NK-92 (cell line): Measurements from ENCODE around the gene CRYBG2.
"Not testable (repeated sequence)": the region's sequence is repeated elsewhere in the genome, so short reads cannot be mapped to it uniquely, and the experiment has no call there.

Source experiments
- DNase-seq: peaks from one replicate; lab custom pipeline; 2025; ENCODE audit not compliant: unreplicated experiment; lab: John Stamatoyannopoulos, UW

CRYBG2 gene

DNA sequence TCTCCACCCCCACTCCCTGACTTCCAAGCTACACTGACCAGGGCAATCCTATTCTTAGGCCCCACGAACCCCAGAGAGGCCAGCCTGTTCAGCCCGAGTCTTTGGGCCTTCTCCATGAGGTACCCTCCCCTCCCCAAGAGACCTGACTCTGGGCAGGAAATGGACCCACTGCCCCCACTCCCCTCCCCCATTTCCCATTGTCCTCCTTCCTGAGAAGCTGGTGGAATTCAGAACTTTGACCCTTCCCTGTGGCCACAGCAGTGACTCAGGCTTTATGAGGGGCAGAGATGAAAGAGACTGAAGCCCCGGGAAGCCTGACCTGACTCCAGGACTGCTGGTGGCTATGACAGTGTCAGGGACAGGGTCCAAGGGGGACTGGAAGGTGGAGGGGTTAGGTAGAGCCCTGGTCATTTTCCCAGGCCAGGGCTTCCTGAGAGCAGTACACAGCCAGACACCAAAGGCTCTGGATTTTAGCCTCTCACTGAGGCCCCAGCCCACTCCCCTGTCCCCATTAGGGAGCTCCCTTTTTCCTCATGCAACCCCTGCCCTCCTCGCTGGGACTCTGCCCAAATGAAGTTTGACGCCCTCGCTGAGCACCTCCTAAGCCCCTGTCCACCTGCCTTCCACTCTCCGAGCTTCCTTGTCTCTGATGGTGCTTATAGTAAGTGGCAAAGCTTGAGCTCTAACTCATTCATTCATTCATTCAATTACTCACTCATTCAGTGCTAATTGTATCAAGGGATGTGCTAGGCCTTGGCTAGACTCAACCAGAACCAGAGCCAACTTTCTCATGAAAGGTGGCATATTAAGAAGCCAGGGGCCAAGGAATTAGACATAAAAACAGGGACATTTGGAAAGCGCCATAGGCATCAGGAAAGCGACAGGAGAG lies 3.0 kb downstream of the CRYBG2 start:
- no peak for DNase-seq

DNA sequence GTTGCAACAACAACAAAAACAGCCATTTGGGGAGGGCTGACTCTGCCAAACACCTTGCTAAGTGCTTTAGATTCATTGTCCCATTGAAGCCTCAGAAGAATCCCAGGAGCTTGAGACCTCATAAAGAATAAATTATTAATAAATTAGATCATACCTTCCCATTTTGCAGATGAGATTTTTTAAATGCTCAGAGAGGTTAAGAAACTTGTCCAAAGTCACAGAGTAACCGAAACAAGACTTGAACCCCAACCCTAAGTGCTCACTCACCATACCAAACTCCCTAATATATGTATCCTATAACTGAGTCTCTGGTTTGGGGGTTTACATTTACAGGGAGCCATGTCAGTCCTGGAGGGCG lies 3.6 kb downstream of the CRYBG2 start:
- DNase-seq: no peak

DNA sequence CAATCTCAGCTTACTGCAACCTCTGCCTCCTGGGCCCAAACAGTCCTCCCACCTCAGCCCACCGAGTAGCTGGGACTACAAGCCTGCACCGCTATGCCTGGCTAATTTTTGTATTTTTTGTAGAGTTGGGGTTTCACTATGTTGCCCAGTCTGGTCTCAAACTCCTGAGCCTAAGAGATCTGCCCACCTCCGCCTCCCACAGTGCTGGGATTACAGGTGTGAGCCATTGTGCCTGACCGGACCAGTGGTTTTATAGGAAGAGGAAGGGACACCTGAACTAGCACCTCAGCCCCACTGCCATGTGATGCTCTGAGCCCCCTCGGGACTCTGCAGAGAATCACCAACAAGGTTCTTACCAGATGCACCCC lies 4.1 kb downstream of the CRYBG2 start:
- no peak for DNase-seq

DNA sequence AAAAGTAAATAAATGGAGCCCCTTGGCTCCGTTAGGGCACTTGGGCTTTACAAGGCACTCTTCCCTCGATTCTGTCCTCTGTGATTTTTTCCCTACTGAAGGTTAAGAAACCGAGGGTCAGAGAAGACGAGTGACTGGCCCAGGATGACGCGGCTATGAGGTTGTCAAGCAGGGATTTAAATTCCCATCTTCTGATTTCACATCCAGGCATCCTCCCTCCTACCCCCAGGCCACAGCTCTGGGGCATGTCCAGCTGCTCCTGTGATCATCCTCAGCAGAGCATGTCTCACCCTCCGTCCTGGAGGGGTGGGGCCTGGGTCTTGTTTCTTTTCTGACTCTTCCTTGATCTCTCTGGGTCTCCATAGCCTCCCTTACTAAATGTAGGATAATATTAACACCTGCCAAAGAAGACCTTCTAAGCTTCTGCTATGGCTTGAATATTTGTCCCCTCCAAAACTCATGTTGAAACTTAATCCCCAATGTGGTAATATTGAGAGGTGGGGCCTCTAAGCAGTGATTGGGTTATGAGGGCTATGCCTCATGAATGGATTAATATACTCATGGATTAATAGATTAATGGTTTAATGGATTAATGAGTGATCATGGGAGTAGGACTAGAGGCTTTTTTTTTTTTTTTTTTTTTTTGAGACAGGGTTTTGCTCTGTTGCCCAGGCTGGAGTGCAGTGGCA lies 4.6 kb downstream of the CRYBG2 start:
- no peak for DNase-seq

DNA sequence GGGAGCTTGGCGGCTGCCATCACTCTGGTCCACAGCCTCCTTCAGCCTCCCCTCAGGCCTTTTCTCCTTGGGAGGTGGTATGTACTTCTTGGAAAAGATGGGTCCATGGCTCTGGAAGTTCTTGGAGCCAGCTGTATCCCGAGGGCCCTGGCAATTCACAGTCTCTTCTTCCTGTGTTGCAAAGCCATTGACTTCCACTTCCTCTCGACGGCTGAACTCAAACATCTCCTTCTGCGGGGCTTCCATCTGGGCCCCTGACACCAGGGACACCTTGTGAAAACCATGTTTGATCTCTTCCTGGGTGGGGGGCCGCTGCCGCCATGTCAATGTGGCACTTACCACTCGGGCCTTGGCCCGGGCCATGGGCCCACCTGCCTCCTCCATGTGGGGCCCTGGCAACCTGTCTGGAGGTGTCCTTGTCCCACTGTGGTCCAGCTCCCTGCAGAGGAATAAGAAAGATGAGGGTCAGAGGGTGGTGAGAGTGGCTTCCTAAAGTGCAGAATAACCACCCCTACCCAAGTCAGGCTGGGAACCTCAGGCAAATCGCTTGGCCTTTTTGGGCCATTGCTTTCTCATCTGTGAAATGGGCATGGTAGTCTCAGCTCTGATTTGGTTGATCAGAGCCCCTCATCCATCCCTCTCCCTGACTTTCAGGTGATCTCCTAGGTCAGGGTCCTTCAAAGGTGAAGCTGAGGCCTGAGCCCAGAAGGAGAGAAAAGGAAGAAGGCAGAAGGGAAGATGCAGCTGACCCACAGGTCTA lies 7.5 kb downstream of the CRYBG2 start:
- no peak for DNase-seq

DNA sequence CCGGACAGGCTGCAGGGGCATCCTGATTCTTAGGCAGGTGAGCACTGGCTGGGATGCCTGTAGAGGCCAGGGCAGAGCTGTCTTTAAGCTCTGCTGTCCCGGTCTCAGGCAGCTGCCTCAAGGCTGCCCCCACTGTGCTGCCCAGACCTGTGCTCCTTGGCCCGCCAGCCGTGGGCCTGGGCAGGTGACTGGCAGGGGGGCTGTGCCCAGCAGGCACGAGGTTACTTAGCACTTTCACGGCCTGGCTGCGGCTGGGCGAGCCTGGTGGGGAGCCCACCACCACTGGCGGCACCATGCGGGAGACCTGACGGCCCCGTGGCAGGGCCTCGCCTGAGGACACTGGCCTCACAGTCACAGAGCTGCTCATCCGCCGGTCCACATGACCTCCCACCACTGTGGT lies 8.2 kb downstream of the CRYBG2 start:
- DNase-seq: no peak

DNA sequence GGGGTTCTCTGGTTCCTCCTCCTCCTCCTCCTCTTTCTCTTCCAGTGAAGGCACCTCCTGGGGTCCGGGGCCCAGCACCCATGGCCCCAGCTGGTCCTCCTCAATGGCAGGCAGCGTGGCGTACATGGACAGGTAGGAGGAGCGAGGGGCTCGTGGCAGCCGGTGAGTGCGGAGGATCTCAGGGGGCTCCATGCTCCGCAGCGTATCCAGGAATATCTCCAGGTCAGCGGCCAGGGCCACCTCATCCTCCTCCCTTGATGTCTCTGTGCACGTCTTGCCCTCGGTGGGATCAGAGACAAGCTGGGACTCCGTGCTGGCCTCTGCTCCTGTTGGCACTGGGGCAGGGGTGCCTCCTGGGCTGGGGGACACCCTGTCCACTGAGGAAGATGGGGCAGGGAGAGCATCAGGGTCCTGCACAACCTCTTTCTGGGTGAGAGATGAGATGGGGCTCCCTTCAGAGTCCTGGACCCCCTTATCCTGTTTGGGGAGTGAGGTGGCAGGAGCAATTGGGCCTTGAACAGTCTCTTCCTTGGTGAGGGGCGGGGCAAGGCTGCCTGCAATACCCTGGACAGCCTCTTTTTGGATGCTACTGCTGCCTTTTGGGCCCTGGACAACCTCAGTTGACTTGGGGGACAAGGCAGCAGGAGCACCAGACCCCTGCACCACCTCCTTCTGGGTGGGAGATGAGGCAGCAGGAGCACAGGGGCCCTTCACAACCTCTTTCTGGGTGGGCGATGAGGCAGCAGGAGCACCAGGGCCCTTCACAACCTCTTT lies 9.6 kb downstream of the CRYBG2 start:
- DNase-seq: no peak

DNA sequence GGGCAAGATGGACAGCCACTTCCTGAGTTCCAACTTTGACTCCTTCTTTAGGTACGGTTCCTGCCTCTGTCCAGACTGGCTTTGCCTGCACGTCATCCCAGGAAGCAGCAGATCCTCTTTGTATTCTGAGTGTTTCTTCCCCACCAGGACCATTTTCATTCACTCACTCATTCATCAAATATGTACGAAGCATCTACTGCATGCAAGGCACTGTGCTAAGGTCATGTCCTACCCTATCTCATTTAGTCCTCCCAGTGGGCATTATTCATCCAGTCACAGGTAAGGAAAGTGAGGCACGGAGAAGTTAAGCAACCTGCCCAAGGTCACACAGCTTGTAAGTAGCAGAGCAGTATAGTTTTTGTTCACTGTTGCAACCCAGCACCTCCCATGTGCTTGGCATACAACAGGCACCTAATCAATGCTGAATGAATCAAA lies 13.9 kb downstream of the CRYBG2 start:
- no peak for DNase-seq

DNA sequence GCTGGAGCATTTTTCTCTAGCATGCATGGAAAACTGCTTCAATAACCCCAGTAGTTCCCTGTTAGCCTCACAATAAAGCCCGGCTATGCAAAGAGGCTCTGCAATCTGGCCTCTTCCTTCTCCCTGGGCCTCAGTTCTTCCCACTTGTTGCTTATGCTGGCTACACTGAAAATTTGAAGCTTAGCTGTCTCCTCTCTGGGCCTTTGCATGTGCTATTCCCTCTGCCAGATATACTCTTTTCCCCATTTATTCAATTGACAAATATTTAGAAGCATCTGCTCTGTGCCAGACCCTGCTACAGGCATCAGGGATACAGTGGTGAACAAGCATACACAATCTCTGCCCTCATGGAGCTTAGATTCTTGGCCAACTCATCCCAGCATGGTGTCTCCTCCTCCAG lies 15.3 kb downstream of the CRYBG2 start:
- no peak for DNase-seq

DNA sequence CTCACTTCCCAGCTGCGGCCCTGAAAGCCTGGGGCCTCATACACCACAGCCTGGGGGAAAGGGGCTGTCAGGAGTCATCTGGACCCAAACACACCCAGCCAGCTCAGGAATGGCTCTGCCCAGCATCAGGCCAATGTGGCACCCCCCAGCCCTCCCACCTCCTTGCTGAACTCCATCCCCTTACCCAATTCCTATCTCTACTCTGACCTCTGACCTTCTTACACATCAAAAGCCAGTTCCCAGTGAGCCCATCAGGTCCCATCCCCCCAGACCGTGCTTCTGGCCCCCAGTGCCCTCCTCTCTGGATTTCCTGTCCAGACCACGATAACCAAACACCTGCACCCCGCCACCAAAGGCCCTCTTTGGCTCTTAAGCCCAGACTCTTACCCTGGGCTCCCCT lies 16.3 kb downstream of the CRYBG2 start:
- DNase-seq: no peak

DNA sequence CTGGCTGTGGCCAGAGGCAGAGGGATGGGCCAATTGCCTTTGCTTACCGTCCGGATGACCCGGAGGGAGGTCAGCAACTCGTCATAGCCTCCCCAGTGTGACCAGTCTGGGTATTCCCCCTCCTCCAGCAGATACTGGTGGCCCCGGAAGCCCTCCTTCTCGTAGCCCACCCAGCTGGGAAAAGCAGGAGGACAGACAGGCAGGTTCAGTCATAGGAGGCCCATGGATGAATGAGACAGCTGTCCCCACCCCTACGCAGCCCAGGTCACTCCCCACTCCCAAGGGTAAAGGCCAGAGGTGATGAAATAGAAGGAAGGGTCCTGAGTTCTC lies 16.8 kb downstream of the CRYBG2 start:
- DNase-seq: no peak

DNA sequence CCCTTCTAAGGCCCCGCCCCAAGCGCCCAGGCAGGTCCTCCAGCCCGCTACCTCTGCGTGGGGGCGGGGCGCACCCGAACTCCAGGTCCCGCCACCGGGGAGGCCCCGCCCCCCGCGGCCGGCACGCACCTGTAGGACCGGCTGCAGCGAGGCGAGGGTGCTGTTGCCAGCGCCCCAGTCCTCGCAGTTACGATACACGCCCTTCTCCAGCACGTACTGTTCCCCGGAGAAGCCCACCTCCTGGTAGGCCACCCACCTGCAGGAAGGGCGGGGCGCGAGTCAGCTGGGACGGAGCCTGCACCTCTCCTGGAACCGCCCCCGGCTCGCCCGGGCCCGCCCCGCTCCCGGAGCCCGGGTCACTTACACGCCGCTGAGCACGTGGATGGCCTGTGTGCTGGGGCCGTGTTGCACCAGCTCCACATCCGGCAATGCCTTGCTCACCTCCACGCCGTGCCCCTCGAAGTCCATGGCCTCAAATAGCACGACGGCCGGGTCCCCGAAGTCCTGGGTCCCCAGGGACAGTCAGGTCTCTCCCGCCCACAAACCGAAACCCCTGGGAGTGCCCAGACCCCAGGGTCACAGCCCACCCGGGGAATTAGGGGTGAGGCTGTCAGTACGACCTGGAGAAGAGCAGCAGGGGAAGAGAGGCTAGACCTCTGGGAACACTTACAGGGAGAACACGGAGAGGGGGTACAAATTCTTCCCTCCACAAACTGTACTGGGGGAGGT lies 17.3 kb downstream of the CRYBG2 start:
- DNase-seq: no peak

DNA sequence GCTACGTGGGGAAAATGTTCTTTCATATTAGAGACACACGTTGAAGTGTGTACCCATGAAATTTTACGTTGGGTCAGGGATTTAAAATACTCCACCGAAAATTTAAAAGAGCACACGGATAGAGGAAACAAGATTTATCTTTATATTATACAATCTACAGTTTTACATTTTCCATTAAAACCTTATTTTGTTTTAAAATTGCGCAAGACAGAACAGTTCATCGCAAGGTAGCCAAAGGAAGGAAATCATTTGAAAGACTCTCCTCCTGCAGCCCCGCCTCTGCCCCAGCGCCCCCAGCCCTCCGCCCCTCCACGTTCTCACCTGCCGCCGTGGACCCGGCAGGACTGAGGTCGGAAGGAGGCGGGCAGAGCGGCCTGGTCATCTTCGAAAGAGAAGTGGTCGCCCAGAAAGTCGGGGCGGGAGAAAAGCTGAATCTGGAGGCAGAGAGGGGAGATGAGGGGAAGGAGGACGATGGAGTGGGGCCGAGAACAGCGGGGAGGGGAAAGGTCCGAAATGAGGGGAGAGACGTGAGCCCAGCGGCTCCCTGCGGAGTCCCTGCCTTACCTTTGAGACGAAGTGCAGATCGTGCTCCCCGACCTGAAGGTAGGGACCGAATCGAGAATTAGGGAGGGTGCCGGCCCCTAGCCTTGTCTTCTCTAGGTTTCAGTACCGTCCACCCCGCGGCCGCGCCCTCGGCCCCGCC lies 18.0 kb downstream of the CRYBG2 start:
- DNase-seq: no peak

DNA sequence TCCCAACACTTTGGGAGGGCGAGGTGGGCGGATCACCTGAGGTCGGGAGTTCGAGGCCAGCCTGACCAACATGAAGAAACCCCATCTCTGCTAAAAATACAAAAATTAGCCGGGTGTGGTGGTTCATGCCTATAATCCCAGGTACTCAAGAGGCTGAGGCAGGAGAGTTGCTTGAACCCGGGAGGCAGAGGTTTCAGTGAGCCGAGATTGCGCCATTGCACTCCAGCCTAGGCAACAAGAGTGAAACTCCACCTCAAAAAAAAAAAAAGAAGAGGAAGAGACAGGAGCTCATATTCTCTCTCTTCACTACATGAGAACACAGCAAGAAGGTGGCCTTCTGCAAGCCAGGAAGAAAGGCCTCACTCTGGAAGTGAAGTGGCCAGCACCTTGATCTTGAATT lies 20.6 kb downstream of the CRYBG2 start:
- DNase-seq: not testable (repeated sequence)

DNA sequence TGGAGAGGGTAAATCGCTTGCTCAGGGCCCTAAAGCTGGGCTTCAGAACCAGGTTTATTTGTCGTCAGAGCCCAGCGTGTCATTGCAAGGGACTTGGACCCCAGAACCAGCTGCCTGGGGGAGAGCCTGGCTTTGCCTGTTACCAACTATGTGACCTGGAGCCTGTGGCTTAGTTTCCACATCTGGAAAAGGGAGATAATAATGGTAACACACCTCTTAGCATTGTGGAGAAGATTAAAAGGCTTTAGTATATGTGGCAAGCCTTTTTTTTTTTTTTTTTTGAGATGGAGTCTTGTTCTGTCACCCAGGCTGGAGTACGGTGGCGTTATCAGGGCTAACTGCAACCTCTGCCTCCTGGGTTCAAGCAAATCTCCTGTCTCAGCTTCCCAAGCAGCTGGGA lies 23.7 kb downstream of the CRYBG2 start:
- DNase-seq: no peak

DNA sequence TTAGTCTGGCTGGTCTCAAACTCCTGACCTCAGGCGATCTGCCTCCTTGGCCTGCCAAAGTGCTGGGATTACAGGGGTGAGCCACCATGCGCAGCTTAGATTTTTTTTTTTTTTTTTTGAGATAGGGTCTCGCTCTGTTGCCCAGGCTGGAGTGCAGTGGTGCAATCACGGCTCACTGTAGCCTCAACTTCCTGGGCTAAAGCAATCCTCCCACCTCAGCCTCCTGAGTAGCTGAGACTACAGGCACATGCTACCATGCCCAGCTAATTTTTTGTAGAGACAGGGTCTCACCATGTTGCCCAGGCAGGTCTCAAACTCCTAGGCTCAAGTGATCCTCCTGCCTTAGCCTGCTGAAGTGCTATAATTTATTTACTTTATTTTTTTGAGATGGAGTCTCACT lies 24.6 kb downstream of the CRYBG2 start:
- DNase-seq: not testable (repeated sequence)

DNA sequence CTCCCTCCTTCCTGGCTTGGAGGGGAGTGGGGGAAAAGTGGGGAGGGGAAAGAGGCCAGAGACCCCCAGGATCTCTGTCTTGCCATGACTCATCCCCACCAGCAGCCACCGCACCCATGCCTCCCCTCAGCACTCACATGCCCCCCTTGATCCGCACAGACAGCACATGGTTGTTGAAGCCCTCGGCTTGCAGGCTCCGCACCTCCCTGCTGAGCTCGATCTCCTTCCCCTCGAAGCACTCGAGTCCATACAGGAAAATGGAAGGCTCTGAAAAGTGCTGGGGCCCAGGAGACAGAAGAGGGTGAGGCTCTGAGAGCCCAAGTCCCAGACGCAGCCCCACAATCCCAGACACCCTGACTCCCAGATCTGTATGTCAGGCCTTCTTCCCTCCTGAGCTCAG lies 25.3 kb downstream of the CRYBG2 start:
- DNase-seq: no peak

DNA sequence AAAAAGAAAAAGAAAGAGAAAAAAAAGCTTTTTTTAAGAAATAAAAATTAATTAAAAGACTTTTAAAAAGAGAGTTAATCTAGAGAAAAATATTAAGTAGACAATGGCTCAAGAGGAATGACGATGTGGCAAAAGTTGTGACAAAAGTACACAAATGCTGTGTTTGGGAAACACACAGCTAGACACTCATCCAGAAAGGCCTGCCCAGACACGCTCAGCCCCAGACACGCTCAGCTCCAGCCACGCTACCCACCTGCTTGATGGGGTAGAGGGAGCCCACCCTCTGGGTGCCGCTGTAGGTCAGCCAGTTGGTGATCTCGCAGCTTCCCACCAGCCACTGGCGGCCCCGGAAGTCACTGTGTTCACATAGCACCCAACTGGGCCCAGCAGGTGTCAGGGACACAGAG lies 26.0 kb downstream of the CRYBG2 start:
- no peak for DNase-seq

DNA sequence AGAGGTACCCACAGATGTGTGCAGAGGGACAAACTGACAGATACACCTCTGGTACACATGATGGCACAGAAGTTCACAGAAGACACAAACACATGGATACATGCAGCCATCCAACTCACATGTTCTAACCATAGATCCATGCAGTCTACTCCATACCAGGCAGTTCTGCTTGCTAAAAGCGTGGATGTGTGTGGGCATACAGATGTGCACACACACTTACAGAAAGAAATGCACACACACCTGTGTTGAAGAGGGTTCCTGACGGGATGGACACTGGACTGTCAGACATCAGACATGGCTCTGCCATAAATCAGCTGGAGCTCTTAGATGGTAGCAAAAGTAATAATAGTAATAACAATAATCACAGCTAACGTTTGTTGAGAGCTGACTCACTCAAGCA lies 29.4 kb downstream of the CRYBG2 start:
- no peak for DNase-seq

DNA sequence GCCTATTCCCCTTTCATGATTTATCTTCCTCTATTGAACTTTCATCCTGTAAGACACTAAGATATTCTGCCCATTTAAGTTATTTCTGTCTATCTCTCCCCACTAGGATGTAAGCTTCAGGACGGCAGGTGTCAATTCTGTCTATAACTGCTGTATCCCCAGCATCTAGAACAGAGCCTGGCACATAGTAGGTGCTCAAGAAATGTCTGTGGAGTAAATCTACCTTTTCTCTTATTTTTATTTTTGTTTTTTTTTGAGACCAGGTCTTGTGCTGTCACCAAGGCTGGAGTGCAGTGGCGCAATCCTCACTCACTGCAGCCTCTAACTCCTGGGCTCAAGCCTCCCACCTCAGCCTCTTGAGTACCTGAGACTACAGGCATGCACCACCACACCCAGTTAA lies 30.5 kb downstream of the CRYBG2 start:
- no peak for DNase-seq
